HCT116 (cell line): ENCODE data around the gene LDHD. TPM values are rescaled to one million over a fixed set of nuclear protein-coding genes. Genes with fewer than 3 reads are reported as not detected.

Experiments
- ATAC-seq: fragments of 200-7000 bp; cut with Tn5 transposase; 2 replicates; pipeline ENCODE4 v1.9.1; 2020; ENCODE audit warnings: mild to moderate bottlenecking, moderate library complexity
- BruUV-seq: library from RNA; stranded (reverse); fragments of 400-500 nt; replicated peaks from 2 replicates; lab custom pipeline; 2021; lab: Mats Ljungman, UMichigan
- CTCF ChIA-PET: fragments of 300-600 bp; sonication (Branson Sonifier 250); formaldehyde crosslinking; loops from one replicate; lab custom pipeline; 2021; ENCODE audit warnings: antibody characterized with exemption; lab: Charles Lee
- POLR2A ChIA-PET: fragments of 300-600, 350-600 bp; sonication (Branson Sonifier 250); formaldehyde crosslinking; loops from one replicate; lab custom pipeline; 2021; ENCODE audit warnings: antibody characterized with exemption; lab: Charles Lee
- RAD21 ChIA-PET, 2 experiments: fragments of 300-600 bp; sonication (Branson Sonifier 250); formaldehyde crosslinking; loops; one replicate each; lab custom pipeline; 2023; ENCODE audit warnings: low total read pairs in 2 of 2; ENCODE audit not compliant: uncharacterized antibody in 2 of 2, unreplicated experiment in 2 of 2, low non-redundant PET in 1 of 2; lab: Charles Lee
- DNase-seq: peaks from one replicate; pipeline ENCODE4 v3.0.0-alpha.2; 2010; ENCODE audit warnings: low read depth, low spot score
- H2AFZ ChIP-seq: fragments of 200-600 bp; shearing (Covaris generic), sonication (generic); 2 replicates; pipeline ENCODE4 v1.6.1; 2017; ENCODE audit warnings: low read depth, mixed run types, mixed read lengths, antibody characterized with exemption, low read length; ENCODE audit not compliant: poor library complexity, severe bottlenecking
- H3K27ac ChIP-seq: 2 replicates; pipeline ENCODE4 v1.5.1; 2012; ENCODE audit warnings: low read depth, low read length
- H3K27me3 ChIP-seq: fragments of 200-600 bp; sonication (generic); 2 replicates; pipeline ENCODE4 v1.6.1; 2016; ENCODE audit warnings: mixed run types, low read length, mixed read lengths; ENCODE audit not compliant: insufficient read depth
- H3K36me3 ChIP-seq, 2 experiments: fragments of 200-500 bp in 1 of 2; fragments of 200-600 bp in 1 of 2; sonication (Bioruptor generic) in 1 of 2; sonication (generic) in 1 of 2; 2 replicates each; pipeline versions ENCODE4 v1.5.1 to v1.6.1; 2014 to 2016; ENCODE audit warnings: low read length in 2 of 2, inconsistent platforms in 1 of 2, mixed read lengths in 1 of 2, mixed run types in 1 of 2; ENCODE audit not compliant: insufficient read depth in 2 of 2, control insufficient read depth in 1 of 2
- H3K4me1 ChIP-seq, 2 experiments: fragments of 200-600 bp in 1 of 2; sonication (generic) in 1 of 2; 2 replicates each; pipeline versions ENCODE4 v1.5.1 to v1.6.1; 2012 to 2017; ENCODE audit warnings: low read length in 2 of 2, inconsistent platforms in 1 of 2, mild to moderate bottlenecking in 1 of 2, mixed read lengths in 1 of 2, mixed run types in 1 of 2, moderate library complexity in 1 of 2; ENCODE audit not compliant: insufficient read depth in 2 of 2, control insufficient read depth in 1 of 2
- H3K4me2 ChIP-seq: fragments of 200-600 bp; sonication (generic); 2 replicates; pipeline ENCODE4 v1.6.1; 2017; ENCODE audit warnings: mixed run types, low read length, mixed read lengths
- H3K4me3 ChIP-seq, 2 experiments: fragments of 200-600 bp in 1 of 2; sonication (generic) in 1 of 2; replicated peaks in 1 of 2; 2 replicates each; pipeline ENCODE4 v1.5.1; 2011 to 2016; ENCODE audit warnings: low read length in 2 of 2, control low read depth in 1 of 2, low read depth in 1 of 2, mild to moderate bottlenecking in 1 of 2, mixed read lengths in 1 of 2, mixed run types in 1 of 2
- H3K79me2 ChIP-seq: fragments of 200-600 bp; sonication (generic); 2 replicates; pipeline ENCODE4 v1.6.1; 2017; ENCODE audit warnings: mild to moderate bottlenecking, mixed run types, low read length, moderate library complexity, mixed read lengths; ENCODE audit not compliant: insufficient read depth
- H3K9ac ChIP-seq: fragments of 200-600 bp; sonication (generic); 2 replicates; pipeline ENCODE4 v1.6.1; 2016; ENCODE audit warnings: low read length, mixed read lengths
- H3K9me2 ChIP-seq: fragments of 200-600 bp; sonication (generic), shearing (Covaris generic); 2 replicates; pipeline ENCODE4 v1.6.1; 2017; ENCODE audit warnings: mixed run types, mild to moderate bottlenecking, moderate library complexity; ENCODE audit not compliant: insufficient read depth
- H3K9me3 ChIP-seq, 2 experiments: fragments of 200-500 bp in 1 of 2; fragments of 200-600 bp in 1 of 2; sonication (Bioruptor generic) in 1 of 2; sonication (generic) in 1 of 2; 2 replicates each; pipeline ENCODE4 v1.6.1; 2014 to 2017; ENCODE audit warnings: low read length in 2 of 2, mixed read lengths in 2 of 2, inconsistent platforms in 1 of 2, low read depth in 1 of 2, mild to moderate bottlenecking in 1 of 2, mixed run types in 1 of 2, moderate library complexity in 1 of 2; ENCODE audit not compliant: control insufficient read depth in 1 of 2, insufficient read depth in 1 of 2
- H4K20me1 ChIP-seq: fragments of 200-600 bp; sonication (generic), shearing (Covaris generic); 2 replicates; pipeline ENCODE4 v1.6.1; 2017; ENCODE audit warnings: mixed run types, mild to moderate bottlenecking, moderate library complexity; ENCODE audit not compliant: insufficient read depth
- CBX3 ChIP-seq: IDR thresholded peaks from 2 replicates; pipeline ENCODE4 v1.6.1; 2012; ENCODE audit warnings: low read depth
- CEBPB ChIP-seq: IDR thresholded peaks from 2 replicates; pipeline ENCODE4 v1.6.1; 2012; ENCODE audit warnings: low read depth
- CTCF ChIP-seq, 3 experiments: fragments of 200-600 bp in 1 of 3; sonication (generic) in 1 of 3; IDR thresholded peaks in 2 of 3; conservative IDR thresholded peaks in 1 of 3; 2 replicates each; pipeline ENCODE4 v1.5.1; 2012 to 2017; ENCODE audit warnings: low read depth in 2 of 3, low read length in 2 of 3, antibody characterized with exemption in 1 of 3, borderline replicate concordance in 1 of 3, control low read depth in 1 of 3, mild to moderate bottlenecking in 1 of 3, mixed read lengths in 1 of 3, mixed run types in 1 of 3, moderate library complexity in 1 of 3; ENCODE audit not compliant: insufficient read depth in 1 of 3
- EGR1 ChIP-seq: IDR thresholded peaks from 2 replicates; pipeline ENCODE4 v1.6.1; 2012; ENCODE audit warnings: low read depth
- ELF1 ChIP-seq: IDR thresholded peaks from 2 replicates; pipeline ENCODE4 v1.6.1; 2012; ENCODE audit warnings: low read depth, borderline replicate concordance
- EZH2phosphoT487 ChIP-seq: fragments of 200-600 bp; IDR thresholded peaks from 2 replicates; pipeline ENCODE4 v1.6.1; 2018; ENCODE audit warnings: antibody characterized with exemption, borderline replicate concordance
- FOSL1 ChIP-seq: IDR thresholded peaks from 2 replicates; pipeline ENCODE4 v1.6.1; 2012; ENCODE audit warnings: low read depth
- JUND ChIP-seq: IDR thresholded peaks from 2 replicates; pipeline ENCODE4 v1.6.1; 2012
- MAX ChIP-seq: IDR thresholded peaks from 2 replicates; pipeline ENCODE4 v1.6.1; 2012
- POLR2A ChIP-seq: IDR thresholded peaks from 2 replicates; pipeline ENCODE4 v1.7.0; 2011; ENCODE audit warnings: borderline replicate concordance; ENCODE audit not compliant: insufficient read depth, insufficient read length; ENCODE audit errors: extremely low read depth
- SIN3A ChIP-seq: IDR thresholded peaks from 2 replicates; pipeline ENCODE4 v1.6.1; 2012; ENCODE audit warnings: low read depth
- SP1 ChIP-seq: IDR thresholded peaks from 2 replicates; pipeline ENCODE4 v1.6.1; 2012; ENCODE audit warnings: low read depth
- SRF ChIP-seq: IDR thresholded peaks from 2 replicates; pipeline ENCODE4 v1.6.1; 2012; ENCODE audit warnings: low read depth
- TCF7L2 ChIP-seq: IDR thresholded peaks from 2 replicates; pipeline ENCODE4 v1.7.0; 2011; ENCODE audit warnings: borderline replicate concordance, inconsistent platforms; ENCODE audit not compliant: insufficient read depth, insufficient read length; ENCODE audit errors: extremely low read depth
- ZNF274 ChIP-seq: fragments of 200-500 bp; sonication (Bioruptor generic); IDR thresholded peaks from 2 replicates; pipeline ENCODE4 v1.6.1; 2014; ENCODE audit warnings: mild to moderate bottlenecking, low read depth, low read length, inconsistent platforms
- intact Hi-C: fragments of 100-400 bp; cut with micrococcal nuclease; formaldehyde crosslinking; loops from 2 replicates; pipeline ENCODE4 v1.10.0; 2022
- total RNA-seq: library from RNA; stranded (reverse); gene quantifications from one replicate; pipeline ENCODE4 v1.2.1, GENCODE V29; 2021; ENCODE audit not compliant: unreplicated experiment
- TF ChIP-seq, protein P1 (sequence below): IDR thresholded peaks from 2 replicates; pipeline ENCODE4 v1.6.1; 2012
- TF ChIP-seq, protein P2 (sequence below): IDR thresholded peaks from 2 replicates; pipeline ENCODE4 v1.6.1; 2011; ENCODE audit warnings: mild to moderate bottlenecking, low read length, moderate library complexity; ENCODE audit not compliant: insufficient replicate concordance; ENCODE audit errors: extremely low read depth

Gene LDHD
- total RNA-seq, 1 experiment from 2014 or later, result 3.4 TPM

- Histone ChIP-seq H3K4me1 (no peaks in the 10 kb centered on the region), H4K20me1 (no peaks in the 10 kb centered on the region), H3K27ac (no peak overlapping the region), H3K9me3 (no peaks in the 10 kb centered on the region), H3K4me3 (no peak overlapping the region), H3K79me2 (no peaks in the 10 kb centered on the region), H3K9ac (no peak overlapping the region), H3K4me2 (no peak overlapping the region), H3K27me3 (no peaks in the 10 kb centered on the region), H3K9me2 (no peaks in the 10 kb centered on the region), H2AFZ (no peak overlapping the region), H3K36me3 (no peaks in the 10 kb centered on the region)
- ATAC-seq, result no peak
- TF ChIP-seq CEBPB (no peak), ELF1 (no peak), SRF (no peak), ZNF274 (no peak), TCF7L2 (no peak), SP1 (no peak), SIN3A (no peak), CBX3 (no peak)
- TF ChIP-seq, protein P1, sequence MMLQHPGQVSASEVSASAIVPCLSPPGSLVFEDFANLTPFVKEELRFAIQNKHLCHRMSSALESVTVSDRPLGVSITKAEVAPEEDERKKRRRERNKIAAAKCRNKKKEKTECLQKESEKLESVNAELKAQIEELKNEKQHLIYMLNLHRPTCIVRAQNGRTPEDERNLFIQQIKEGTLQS, result no peak
- POLR2A ChIA-PET, result interaction anchor here (1.2 kb wide), 1 partner anchor 19 kb away, joined by 3 read pairs; no protein-coding TSS in a partner anchor
- intact Hi-C loops, result no loop called here
- RAD21 ChIA-PET, result no interaction called here
- BruUV-seq, result no TSS peak
- no peak for DNase-seq
- CTCF ChIA-PET, result no interaction called here
Measured at GRCh38 chr16:75139498-75139897, 22.9 kb upstream of the LDHD start.

GRCh38 chr16:75138636-75139035, 22.1 kb upstream of the LDHD start:
- Histone ChIP-seq H3K4me2 (no peak overlapping the region), H2AFZ (no peak overlapping the region), H3K9me3 (no peaks in the 10 kb centered on the region), H3K9me2 (no peaks in the 10 kb centered on the region), H4K20me1 (no peaks in the 10 kb centered on the region), H3K4me3 (no peak overlapping the region), H3K27ac (no peak overlapping the region), H3K27me3 (no peaks in the 10 kb centered on the region), H3K4me1 (no peaks in the 10 kb centered on the region), H3K36me3 (no peaks in the 10 kb centered on the region), H3K79me2 (no peaks in the 10 kb centered on the region), H3K9ac (no peak overlapping the region)
- ChIA-PET POLR2A (no interaction called here), CTCF (no interaction called here), RAD21 (no interaction called here)
- intact Hi-C loops, result no loop called here
- TF ChIP-seq ZNF274 (no peak), CTCF (IDR thresholded peaks at IDR 0.05 in 2 of 3, conservative IDR thresholded peaks at IDR 0.05 in 1 of 3; ENCODE audit: borderline replicate concordance in 1 of 3, insufficient read depth in 1 of 3, low read depth in 2 of 3, low read length in 2 of 3) (no peak), EGR1 (no peak), TCF7L2 (no peak), POLR2A (no peak), CEBPB (no peak), JUND (no peak), MAX (no peak), FOSL1 (no peak), EZH2phosphoT487 (no peak)
- TF ChIP-seq, protein P2, sequence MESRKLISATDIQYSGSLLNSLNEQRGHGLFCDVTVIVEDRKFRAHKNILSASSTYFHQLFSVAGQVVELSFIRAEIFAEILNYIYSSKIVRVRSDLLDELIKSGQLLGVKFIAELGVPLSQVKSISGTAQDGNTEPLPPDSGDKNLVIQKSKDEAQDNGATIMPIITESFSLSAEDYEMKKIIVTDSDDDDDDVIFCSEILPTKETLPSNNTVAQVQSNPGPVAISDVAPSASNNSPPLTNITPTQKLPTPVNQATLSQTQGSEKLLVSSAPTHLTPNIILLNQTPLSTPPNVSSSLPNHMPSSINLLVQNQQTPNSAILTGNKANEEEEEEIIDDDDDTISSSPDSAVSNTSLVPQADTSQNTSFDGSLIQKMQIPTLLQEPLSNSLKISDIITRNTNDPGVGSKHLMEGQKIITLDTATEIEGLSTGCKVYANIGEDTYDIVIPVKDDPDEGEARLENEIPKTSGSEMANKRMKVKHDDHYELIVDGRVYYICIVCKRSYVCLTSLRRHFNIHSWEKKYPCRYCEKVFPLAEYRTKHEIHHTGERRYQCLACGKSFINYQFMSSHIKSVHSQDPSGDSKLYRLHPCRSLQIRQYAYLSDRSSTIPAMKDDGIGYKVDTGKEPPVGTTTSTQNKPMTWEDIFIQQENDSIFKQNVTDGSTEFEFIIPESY, result no peak
- BruUV-seq, result no TSS peak
- ATAC-seq, result no peak
- no peak for DNase-seq
